Smooth muscle cell (in vitro differentiated cells): ENCODE results near the gene FOXI1. TPM values are rescaled to one million over a fixed set of nuclear protein-coding genes. Genes with fewer than 3 reads are reported as not detected.
"Not testable (repeated sequence)": the region's sequence is repeated elsewhere in the genome, so short reads cannot be mapped to it uniquely, and the experiment has no call there.

Source experiments
- DNase-seq: peaks from one replicate; lab custom pipeline; 2025; ENCODE audit not compliant: unreplicated experiment; lab: John Stamatoyannopoulos, UW
- H2AFZ ChIP-seq: fragments of 200-600 bp; sonication (generic); 2 replicates; pipeline ENCODE4 v1.6.0; 2016; ENCODE audit warnings: antibody characterized with exemption, low read depth, mild to moderate bottlenecking
- H3F3A ChIP-seq: fragments of 200-600 bp; sonication (generic); 2 replicates; pipeline ENCODE4 v1.6.0; 2017; ENCODE audit warnings: antibody characterized with exemption, low read depth
- H3K27ac ChIP-seq: fragments of 200-600 bp; sonication (generic); 2 replicates; pipeline ENCODE4 v1.5.1; 2016; ENCODE audit warnings: low read depth, mild to moderate bottlenecking
- H3K27me3 ChIP-seq: fragments of 200-600 bp; sonication (generic); 2 replicates; pipeline ENCODE4 v1.6.1; 2016; ENCODE audit warnings: low read depth, mild to moderate bottlenecking
- H3K36me3 ChIP-seq: fragments of 200-600 bp; sonication (generic); 2 replicates; pipeline ENCODE4 v1.5.1; 2016; ENCODE audit warnings: low read depth
- H3K4me1 ChIP-seq: fragments of 200-600 bp; sonication (generic); 2 replicates; pipeline ENCODE4 v1.5.1; 2016; ENCODE audit warnings: low read depth
- H3K4me2 ChIP-seq: fragments of 200-600 bp; sonication (generic); 2 replicates; pipeline ENCODE4 v1.6.0; 2016; ENCODE audit warnings: mild to moderate bottlenecking
- H3K4me3 ChIP-seq: fragments of 200-600 bp; sonication (generic); 2 replicates; pipeline ENCODE4 v1.5.1; 2016; ENCODE audit warnings: mild to moderate bottlenecking
- H3K79me2 ChIP-seq: fragments of 200-600 bp; sonication (generic); 2 replicates; pipeline ENCODE4 v1.6.0; 2016; ENCODE audit warnings: low read depth, mild to moderate bottlenecking
- H3K9ac ChIP-seq: fragments of 200-600 bp; sonication (generic); 2 replicates; pipeline ENCODE4 v1.6.0; 2016; ENCODE audit warnings: low read depth
- H3K9me3 ChIP-seq: fragments of 200-600 bp; sonication (generic); replicated peaks from 2 replicates; pipeline ENCODE4 v1.5.1; 2016; ENCODE audit warnings: low read depth
- H4K20me1 ChIP-seq: fragments of 200-600 bp; sonication (generic); 2 replicates; pipeline ENCODE4 v1.6.0; 2016; ENCODE audit warnings: low read depth
- CTCF ChIP-seq: fragments of 200-600 bp; sonication (generic); IDR thresholded peaks from 2 replicates; pipeline ENCODE4 v1.5.1; 2017; ENCODE audit warnings: borderline replicate concordance, mild to moderate bottlenecking, antibody characterized with exemption; ENCODE audit not compliant: insufficient read depth, poor library complexity, severe bottlenecking
- WGBS: methylation state at CpG from one replicate; pipeline ENCODE4 v1.1.7; 2016; ENCODE audit warnings: low lambda C conversion rate; 5-methylcytosine and 5-hydroxymethylcytosine counted together
- polyA plus RNA-seq: library from polyadenylated mRNA; unstranded; fragments of >200 nt; fragmentation: Nextera tagmentation; extraction: Ambion mirVana; gene quantifications from 2 replicates; pipeline ENCODE4 v1.2.1, GENCODE V29; 2016
- total RNA-seq: library from RNA; depleted of rRNA; stranded (reverse); fragments of >200 nt; gene quantifications from 2 replicates; pipeline ENCODE4 v1.2.3, GENCODE V29; 2014

Gene FOXI1
- total and polyA plus RNA-seq, 2 experiments from 2014 or later: not detected

GRCh38 chr5:170139786-170140335, 34.2 kb downstream of the FOXI1 start:
- WGBS: 74% methylated on average over 9 of the region's 9 CpGs
- Histone ChIP-seq H3K4me2 (no peak overlapping the region), H4K20me1 (no peaks in the 10 kb centered on the region), H3K79me2 (no peaks in the 10 kb centered on the region), H3K36me3 (no peaks in the 10 kb centered on the region), H3K9ac (no peak overlapping the region), H3K27me3 (no peaks in the 10 kb centered on the region), H3K4me1 (no peaks in the 10 kb centered on the region), H3K4me3 (no peak overlapping the region), H3F3A (no peaks in the 10 kb centered on the region), H3K27ac (no peak overlapping the region), H3K9me3 (no peaks in the 10 kb centered on the region), H2AFZ (no peak overlapping the region)
- TF ChIP-seq CTCF: no peak
- no peak for DNase-seq

- not testable (repeated sequence) for DNase-seq, H3K9ac ChIP-seq, H3K4me2 ChIP-seq, H2AFZ ChIP-seq, H3K27ac ChIP-seq, H3K36me3 ChIP-seq, H3F3A ChIP-seq, H4K20me1 ChIP-seq, H3K9me3 ChIP-seq, H3K4me3 ChIP-seq, H3K27me3 ChIP-seq, H3K4me1 ChIP-seq, H3K79me2 ChIP-seq
- WGBS: 92% methylated on average over 7 of the region's 7 CpGs
Observed at GRCh38 chr5:170141196-170141595, 35.5 kb downstream of the FOXI1 start.

GRCh38 chr5:170141636-170142035, 35.9 kb downstream of the FOXI1 start:
- Histone ChIP-seq H3K9ac (no peak overlapping the region), H3K27ac (no peak overlapping the region), H3K27me3 (no peaks in the 10 kb centered on the region), H3F3A (no peaks in the 10 kb centered on the region), H2AFZ (no peak overlapping the region), H3K4me3 (no peak overlapping the region), H3K4me2 (no peak overlapping the region), H3K79me2 (no peaks in the 10 kb centered on the region), H3K9me3 (no peaks in the 10 kb centered on the region), H3K36me3 (no peaks in the 10 kb centered on the region), H3K4me1 (no peaks in the 10 kb centered on the region), H4K20me1 (no peaks in the 10 kb centered on the region)
- 89% methylated on average over 14 of the region's 14 CpGs for WGBS
- DNase-seq: no peak
- TF ChIP-seq CTCF: no peak

- Histone ChIP-seq H3K9ac (no peak overlapping the region), H3K4me1 (no peaks in the 10 kb centered on the region), H3K4me3 (no peak overlapping the region), H3K79me2 (no peaks in the 10 kb centered on the region), H2AFZ (no peak overlapping the region), H3K27ac (no peak overlapping the region), H3K27me3 (no peaks in the 10 kb centered on the region), H3F3A (no peaks in the 10 kb centered on the region), H3K9me3 (no peaks in the 10 kb centered on the region), H4K20me1 (no peaks in the 10 kb centered on the region), H3K36me3 (no peaks in the 10 kb centered on the region), H3K4me2 (no peak overlapping the region)
- TF ChIP-seq CTCF: no peak
- DNase-seq: no peak
- 92% methylated on average over 1 of the region's 1 CpG for whole genome bisulfite sequencing
Observed at GRCh38 chr5:170142196-170142595, 36.5 kb downstream of the FOXI1 start.
